ENCODE data around the gene SMIM10. TPM values are rescaled to one million over a fixed set of nuclear protein-coding genes. Genes with fewer than 3 reads are reported as not detected.

SMIM10 gene
- total RNA-seq (ENCODE audit: low replicate concordance): 2.3 and 4.8 TPM in 2 replicates

DNA sequence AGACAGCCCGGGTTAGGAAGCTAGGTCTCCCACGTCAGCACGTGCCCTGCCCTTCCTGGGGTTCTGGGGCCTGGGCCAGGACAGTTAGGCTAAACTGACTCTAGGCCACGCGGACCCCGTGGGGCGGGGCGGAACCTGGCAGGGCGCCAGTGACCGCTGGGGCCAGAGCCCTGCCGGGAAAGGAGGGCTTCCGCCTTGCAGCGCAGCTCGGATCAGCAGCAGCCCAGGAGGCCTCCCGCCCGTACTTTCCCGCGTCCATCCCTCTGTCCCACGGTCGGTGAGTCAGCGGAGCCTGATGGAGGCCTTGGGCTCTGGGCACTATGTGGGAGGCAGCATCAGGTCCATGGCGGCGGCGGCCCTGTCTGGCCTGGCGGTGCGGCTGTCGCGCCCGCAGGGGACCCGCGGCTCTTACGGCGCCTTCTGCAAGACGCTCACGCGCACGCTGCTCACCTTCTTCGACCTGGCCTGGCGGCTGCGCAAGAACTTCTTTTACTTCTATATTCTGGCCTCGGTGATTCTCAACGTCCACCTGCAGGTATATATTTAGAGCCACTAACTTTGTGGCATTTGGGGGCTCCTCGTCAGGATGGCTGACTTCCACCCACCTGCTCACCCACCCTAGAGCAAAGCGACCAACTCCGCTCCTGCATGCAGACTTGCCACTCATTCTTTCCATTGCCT is at the start of gene SMIM10:
Gene SMIM10 (plus strand): TSS at position 191 of the 681 bp plus-strand sequence. CDS start 105 bp downstream, at position 296.

Other genes with a start within 250 kb of the SMIM10 start
- 4.2 and 4.9 TPM in 2 replicates for gene PABIR2, start 193.8 kb upstream of the SMIM10 start, total RNA-seq (ENCODE audit: low replicate concordance)
- gene MOSPD1, start 75.7 kb upstream of the SMIM10 start, total RNA-seq (ENCODE audit: low replicate concordance): 29.2 and 52.7 TPM in 2 replicates
- 3.0 and 3.5 TPM in 2 replicates for gene RTL8B, start 31.6 kb downstream of the SMIM10 start, total RNA-seq (ENCODE audit: low replicate concordance)
- gene RTL8C, start 41.4 kb downstream of the SMIM10 start, total RNA-seq (ENCODE audit: low replicate concordance): 23.3 and 34.1 TPM in 2 replicates
- gene RTL8A, start 61.1 kb downstream of the SMIM10 start, total RNA-seq (ENCODE audit: low replicate concordance): 2.3 and 4.1 TPM in 2 replicates
- 0.59 and 0.68 TPM in 2 replicates for gene SMIM10L2B, start 107.7 kb downstream of the SMIM10 start, total RNA-seq (ENCODE audit: low replicate concordance)
- not detected in 2 replicates for gene ETDB, start 129.5 kb downstream of the SMIM10 start, total RNA-seq (ENCODE audit: low replicate concordance)
- gene CT55, start 180.4 kb downstream of the SMIM10 start, total RNA-seq (ENCODE audit: low replicate concordance): not detected in 2 replicates

Measured in smooth muscle cell of the coronary artery (primary cell).